Aorta (tissue), 5 donors: ENCODE data around the gene SLC15A4. TPM values are rescaled to one million over a fixed set of nuclear protein-coding genes. Genes with fewer than 3 reads are reported as not detected.

Experiments used
- ATAC-seq: fragments of 200-7000 bp; cut with Tn5 transposase; one replicate; pipeline ENCODE4 v1.9.1; 2022; ENCODE audit warnings: moderate library complexity; ENCODE audit not compliant: low FRiP score
- DNase-seq, 2 donors: peaks; one replicate each; pipeline ENCODE4 v3.0.0-alpha.2; 2020
- H3K27ac ChIP-seq, 2 donors: one replicate each; pipeline ENCODE4 v1.5.1; 2013; ENCODE audit warnings: low read length in 2 of 2, mild to moderate bottlenecking in 2 of 2, moderate library complexity in 2 of 2, control low read depth in 1 of 2, inconsistent platforms in 1 of 2, low read depth in 1 of 2
- H3K27me3 ChIP-seq, 2 donors: one replicate each; pipeline ENCODE4 v1.6.1; 2013; ENCODE audit warnings: control low read depth in 1 of 2, low read length in 1 of 2, mild to moderate bottlenecking in 1 of 2, moderate library complexity in 1 of 2; ENCODE audit not compliant: insufficient read depth in 2 of 2, control insufficient read depth in 1 of 2
- H3K36me3 ChIP-seq, 2 donors: one replicate each; pipeline ENCODE4 v1.6.1; 2013; ENCODE audit warnings: control low read depth in 1 of 2, low read length in 1 of 2, mild to moderate bottlenecking in 1 of 2; ENCODE audit not compliant: insufficient read depth in 2 of 2, control insufficient read depth in 1 of 2
- H3K4me1 ChIP-seq, 2 donors: one replicate each; pipeline ENCODE4 v1.6.1; 2013; ENCODE audit warnings: low read length in 2 of 2, control low read depth in 1 of 2, mild to moderate bottlenecking in 1 of 2, moderate library complexity in 1 of 2; ENCODE audit not compliant: insufficient read depth in 2 of 2, control insufficient read depth in 1 of 2
- H3K4me3 ChIP-seq, 2 donors: one replicate each; pipeline ENCODE4 v1.5.1; 2013; ENCODE audit warnings: low read length in 2 of 2, control low read depth in 1 of 2, mild to moderate bottlenecking in 1 of 2
- H3K9me3 ChIP-seq: one replicate; pipeline ENCODE4 v1.6.1; 2013; ENCODE audit warnings: mild to moderate bottlenecking, low read length; ENCODE audit not compliant: control insufficient read depth
- WGBS, 2 donors: extraction: QIAGEN DNeasy Blood & Tissue Kit; methylation state at CpG; one replicate each; pipeline ENCODE4 v1.1.7; 2013; 5-methylcytosine and 5-hydroxymethylcytosine counted together
- intact Hi-C, 2 donors: fragments of 100-400 bp; cut with DNase I; formaldehyde crosslinking; loops; one replicate each; pipeline versions ENCODE4 v1.14.2 to v1.15.0; 2022
- polyA plus RNA-seq, 2 donors: library from polyadenylated mRNA; stranded (reverse); fragments of 200-250 nt; gene quantifications; one replicate each; pipeline ENCODE4 v1.2.3, GENCODE V29; 2013
- total RNA-seq, 2 donors: library from RNA; stranded (reverse); fragmentation: NEBNext Ultra II Directional; extraction: Animal tissue kit (Norgen Biotek cat#: 25700); gene quantifications; one replicate each; pipeline ENCODE4 v1.2.1, GENCODE V29; 2021
- donor health status: healthy with polysubstance abuse.
- donor health status: Bipolar disorder and iron deficiency.
- donor health status: DM: no; HTN: no; CAD: no.
- donor health status: DM: no; HTN: no; CAD: no.
- donor health status: DM: yes; HTN: yes; CAD: no.

Gene SLC15A4
- total and polyA plus RNA-seq, 4 donors = 16.0 to 38.6 (median 28.7) TPM

DNA sequence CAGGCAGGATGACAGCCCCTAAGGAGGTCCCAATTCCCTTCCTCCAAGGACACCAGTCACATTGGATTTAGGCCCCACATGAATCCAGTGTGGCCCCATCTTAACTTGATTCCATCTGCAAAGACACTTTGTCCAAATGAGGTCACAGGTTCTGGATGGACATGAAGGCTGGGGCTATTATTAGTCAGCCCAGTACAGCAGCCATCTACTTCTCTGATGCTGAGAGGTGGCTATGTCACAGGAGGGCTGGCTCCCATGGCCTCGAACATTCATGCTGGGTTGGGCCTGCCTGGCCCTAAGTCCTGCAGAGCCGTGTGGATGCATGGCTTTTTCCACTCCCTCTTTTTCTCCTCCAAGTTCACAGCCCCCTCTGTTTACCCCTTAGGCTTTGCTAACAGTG, 35.9 kb downstream of the SLC15A4 start:
- WGBS, 2 donors = 68 to 70% methylated on average over 2 of the region's 2 CpGs
- intact Hi-C loops = no loop called here
- Histone ChIP-seq H3K4me3 (no peak overlapping the region), H3K27ac (no peak overlapping the region), H3K9me3 (no peaks in the 10 kb centered on the region), H3K4me1 (no peaks in the 10 kb centered on the region), H3K27me3 (no peaks in the 10 kb centered on the region), H3K36me3 (peaks cover 0 to 2% of the 10 kb centered on the region in 2 donors)
- no peak for DNase-seq
- no peak for ATAC-seq

DNA sequence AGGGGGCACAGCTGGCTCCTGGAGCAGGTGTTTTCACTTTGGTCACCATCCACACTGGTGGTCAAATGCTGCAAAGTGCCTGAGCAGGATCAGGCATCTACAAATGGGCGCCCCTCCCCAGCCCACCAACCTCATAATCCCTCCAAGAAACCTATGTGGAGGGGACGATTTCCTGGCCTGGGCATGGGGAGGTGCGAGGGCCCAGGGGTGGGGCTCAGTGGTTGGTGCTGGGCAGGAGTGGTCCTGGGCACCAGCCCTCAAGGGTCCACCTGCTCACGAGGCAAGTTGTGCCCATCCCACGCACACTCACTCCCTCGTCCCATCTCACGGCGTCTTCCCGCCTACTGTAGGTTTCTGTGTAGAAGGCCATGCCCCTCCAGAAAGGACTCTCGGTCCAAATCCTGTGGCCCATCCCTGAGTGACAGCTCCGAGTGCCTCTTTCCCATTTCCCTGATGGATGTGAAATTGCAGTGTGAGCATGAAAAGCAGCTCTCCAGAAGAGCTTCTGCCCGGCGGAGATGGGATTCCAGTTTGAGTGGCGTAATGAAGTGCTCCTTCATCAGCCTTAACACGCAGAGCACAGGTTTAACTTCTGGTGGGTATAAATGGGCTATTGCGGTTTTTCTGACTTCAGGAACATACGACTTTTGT, 36.9 kb downstream of the SLC15A4 start:
- intact Hi-C loops = no loop called here
- Histone ChIP-seq H3K4me3 (no peak overlapping the region), H3K9me3 (no peaks in the 10 kb centered on the region), H3K27me3 (no peaks in the 10 kb centered on the region), H3K36me3 (no peaks in the 10 kb centered on the region), H3K27ac (no peak overlapping the region), H3K4me1 (no peaks in the 10 kb centered on the region)
- peak; percentile 21 for ATAC-seq
- DNase-seq = no peak
- 92 to 93% methylated on average over 17 of the region's 17 CpGs for WGBS, 2 donors

DNA sequence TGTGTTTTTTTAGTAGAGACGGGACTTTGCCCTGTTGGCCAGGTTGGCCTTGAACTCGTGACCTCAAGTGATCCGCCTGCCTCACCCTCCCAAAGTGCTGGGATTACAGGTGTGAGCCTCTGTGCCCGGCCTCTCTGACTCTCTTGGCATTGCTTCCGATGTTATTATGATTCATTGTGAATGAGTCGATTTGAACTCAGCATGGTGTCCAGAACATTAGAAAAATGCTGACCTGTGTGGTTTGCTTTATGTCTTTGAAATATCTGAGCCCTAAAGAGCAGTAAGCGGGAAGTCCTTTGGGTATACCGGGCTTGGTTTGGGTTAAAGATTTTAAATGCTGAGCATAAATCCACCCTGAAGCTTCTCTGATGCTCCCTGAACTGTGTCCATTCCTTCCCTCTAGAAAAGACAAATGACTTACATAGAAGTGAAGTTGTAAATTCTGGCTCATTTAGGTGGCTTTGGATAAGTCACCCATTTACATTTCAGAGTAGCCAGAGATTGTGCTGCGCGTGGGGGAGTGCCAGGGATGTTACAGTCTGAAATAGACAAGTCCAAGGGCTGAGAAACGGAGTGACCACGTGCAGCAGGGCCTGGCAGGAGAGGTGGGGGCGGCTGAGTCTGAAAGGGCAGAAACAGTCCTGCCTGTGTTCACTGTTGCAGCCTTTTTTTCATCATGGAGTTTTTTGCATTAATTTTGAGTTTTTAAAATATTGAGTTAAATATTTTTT, 39.6 kb downstream of the SLC15A4 start:
- Histone ChIP-seq H3K4me3 (no peak overlapping the region), H3K4me1 (no peaks in the 10 kb centered on the region), H3K36me3 (no peaks in the 10 kb centered on the region), H3K9me3 (no peaks in the 10 kb centered on the region), H3K27me3 (no peaks in the 10 kb centered on the region), H3K27ac (no peak overlapping the region)
- WGBS, 2 donors = 66 to 71% methylated on average over 13 of the region's 13 CpGs
- DNase-seq = no peak
- ATAC-seq = no peak
- intact Hi-C loops = no loop called here

DNA sequence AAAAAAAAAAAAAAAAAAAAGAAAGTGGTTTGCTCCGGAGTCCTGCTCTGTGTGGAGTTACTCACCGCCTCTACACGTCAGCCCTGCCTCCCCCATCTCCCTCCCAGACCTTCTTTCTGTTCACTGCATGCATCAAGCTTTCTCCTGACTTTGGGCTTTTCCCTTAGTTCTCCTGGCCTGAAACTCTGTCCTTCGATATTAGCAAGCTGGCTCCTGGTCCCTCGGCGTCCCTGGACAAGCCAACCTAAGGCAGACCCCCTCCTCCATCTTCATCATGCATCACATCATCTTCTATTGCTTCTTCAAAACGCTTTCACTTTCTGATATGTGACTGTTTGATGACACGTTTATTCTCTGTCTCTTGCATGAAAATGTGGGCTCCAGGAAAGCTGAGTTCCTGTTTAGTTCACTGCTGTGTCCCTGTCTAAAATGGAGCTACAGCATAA, 40.6 kb downstream of the SLC15A4 start:
- no peaks in the 10 kb centered on the region for H3K36me3 ChIP-seq
- 68 to 75% methylated on average over 7 to 8 of the region's 8 CpGs for whole genome bisulfite sequencing, 2 donors
- no peak overlapping the region for H3K4me3 ChIP-seq
- no peak for DNase-seq
- intact Hi-C loops = no loop called here
- H3K27me3 ChIP-seq = no peaks in the 10 kb centered on the region
- no peak for ATAC-seq
- no peak overlapping the region for H3K27ac ChIP-seq
- H3K9me3 ChIP-seq = no peaks in the 10 kb centered on the region
- H3K4me1 ChIP-seq = no peaks in the 10 kb centered on the region

DNA sequence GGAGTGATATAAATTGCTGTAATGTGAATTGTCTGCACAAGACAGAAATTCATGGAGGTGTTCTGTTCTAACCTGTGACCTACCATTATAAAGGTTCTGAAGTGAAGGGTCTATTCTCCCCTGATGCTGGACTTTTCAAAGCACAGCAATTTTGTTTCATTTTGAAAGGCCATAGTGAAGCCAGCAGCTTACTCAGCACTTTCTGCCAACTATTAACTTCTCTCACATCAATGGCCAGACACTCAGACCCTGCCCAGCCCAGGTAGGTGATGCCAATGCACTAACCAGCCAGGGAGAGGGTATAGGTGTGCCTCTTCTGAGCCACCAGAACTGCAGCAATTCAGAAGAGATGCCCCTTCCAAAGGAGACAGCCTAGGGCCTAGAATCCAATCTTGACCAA, 43.9 kb downstream of the SLC15A4 start:
- H3K9me3 ChIP-seq = no peaks in the 10 kb centered on the region
- ATAC-seq = no peak
- no peaks in the 10 kb centered on the region for H3K27me3 ChIP-seq
- no peak overlapping the region for H3K4me3 ChIP-seq
- no peaks in the 10 kb centered on the region for H3K36me3 ChIP-seq
- H3K27ac ChIP-seq = no peak overlapping the region
- intact Hi-C loops = no loop called here
- DNase-seq = no peak
- no peaks in the 10 kb centered on the region for H3K4me1 ChIP-seq

- DNase-seq = no peak
- intact Hi-C loops = no loop called here
- H3K4me1 ChIP-seq = no peaks in the 10 kb centered on the region
- no peaks in the 10 kb centered on the region for H3K36me3 ChIP-seq
- ATAC-seq = no peak
- WGBS, 2 donors = 86 to 91% methylated on average over 10 of the region's 10 CpGs
- H3K27me3 ChIP-seq = no peaks in the 10 kb centered on the region
- no peak overlapping the region for H3K4me3 ChIP-seq
- H3K9me3 ChIP-seq = no peaks in the 10 kb centered on the region
- H3K27ac ChIP-seq = no peak overlapping the region
Measured at GRCh38 chr12:128772249-128772648, 51.5 kb downstream of the SLC15A4 start.

DNA sequence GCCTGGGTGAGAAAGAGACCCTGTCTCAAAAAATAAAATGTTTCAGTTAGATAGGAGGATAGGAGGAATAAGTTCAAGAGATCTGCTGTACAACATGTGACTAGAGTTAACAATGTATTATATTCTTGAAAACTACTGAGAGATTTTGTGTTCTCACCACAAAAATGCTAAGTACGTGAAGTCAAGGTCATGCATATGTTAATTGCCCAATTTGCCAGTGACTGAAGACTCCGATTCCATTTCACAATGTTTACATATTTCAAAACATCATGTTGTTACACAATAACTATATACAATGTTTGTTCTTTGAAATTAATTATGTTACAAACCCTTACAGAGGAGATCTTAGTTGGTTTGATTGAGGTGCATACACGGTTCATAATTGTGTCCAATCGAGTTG, 52.1 kb downstream of the SLC15A4 start:
- DNase-seq (no peak), ATAC-seq (no peak)
- WGBS, 2 donors = 83 to 86% methylated on average over 4 of the region's 4 CpGs
- intact Hi-C loops = no loop called here
- Histone ChIP-seq H3K4me1 (no peaks in the 10 kb centered on the region), H3K27me3 (no peaks in the 10 kb centered on the region), H3K36me3 (no peaks in the 10 kb centered on the region), H3K4me3 (no peak overlapping the region), H3K9me3 (no peaks in the 10 kb centered on the region), H3K27ac (no peak overlapping the region)

DNA sequence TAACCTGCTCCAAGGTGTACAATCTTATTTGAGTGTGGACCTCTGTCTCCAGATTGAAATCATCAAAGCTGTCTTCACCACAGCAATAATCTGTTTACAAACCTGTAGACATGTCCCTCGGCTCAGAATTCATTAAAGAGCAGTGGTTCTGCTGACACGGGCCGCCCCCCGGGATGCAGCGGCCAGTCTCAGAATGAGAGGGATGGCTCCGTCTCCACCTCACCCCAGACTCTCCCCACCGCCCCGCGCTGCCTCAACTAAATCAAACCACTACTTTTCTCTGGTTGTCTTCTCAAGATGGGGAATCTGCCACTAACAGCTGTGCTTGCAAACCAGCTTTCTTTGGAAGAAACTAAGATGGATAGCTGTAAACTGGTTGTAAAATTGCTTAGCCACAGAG, 56.2 kb downstream of the SLC15A4 start:
- ATAC-seq = no peak
- H3K27ac ChIP-seq = no peak overlapping the region
- 24 to 26% methylated on average over 9 of the region's 9 CpGs for WGBS, 2 donors
- no peaks in the 10 kb centered on the region for H3K36me3 ChIP-seq
- no peaks in the 10 kb centered on the region for H3K4me1 ChIP-seq
- no peaks in the 10 kb centered on the region for H3K9me3 ChIP-seq
- intact Hi-C loops = no loop called here
- H3K27me3 ChIP-seq = no peaks in the 10 kb centered on the region
- no peak overlapping the region for H3K4me3 ChIP-seq
- DNase-seq = no peak
